GM23338 (cell line): ENCODE data around the gene RAC2. TPM values are rescaled to one million over a fixed set of nuclear protein-coding genes. Genes with fewer than 3 reads are reported as not detected.

Experiments
- ATAC-seq: fragments of 200-7000 bp; cut with Tn5 transposase; 3 replicates; pipeline ENCODE4 v1.9.1; 2020
- DNase-seq: peaks from one replicate; pipeline ENCODE4 v3.0.0-alpha.2; 2015; ENCODE audit warnings: low spot score
- H2AFZ ChIP-seq: fragments of 200-600 bp; sonication (generic); 2 replicates; pipeline ENCODE4 v1.8.0; 2016; ENCODE audit warnings: antibody characterized with exemption, mild to moderate bottlenecking, moderate library complexity
- H3F3A ChIP-seq: fragments of 200-600 bp; sonication (generic); replicated peaks from 2 replicates; pipeline ENCODE4 v1.8.0; 2017; ENCODE audit warnings: antibody characterized with exemption, mixed run types, low read depth
- H3K27ac ChIP-seq: fragments of 200-600 bp; sonication (generic); 2 replicates; pipeline ENCODE4 v1.6.1; 2016; ENCODE audit warnings: low read depth
- H3K27me3 ChIP-seq: fragments of 200-600 bp; sonication (generic); 2 replicates; pipeline ENCODE4 v1.8.0; 2016; ENCODE audit warnings: mild to moderate bottlenecking, mixed run types, moderate library complexity; ENCODE audit not compliant: insufficient read depth
- H3K36me3 ChIP-seq: fragments of 200-600 bp; sonication (generic); 2 replicates; pipeline ENCODE4 v1.8.0; 2016; ENCODE audit warnings: mild to moderate bottlenecking; ENCODE audit not compliant: insufficient read depth
- H3K4me1 ChIP-seq: fragments of 200-600 bp; sonication (generic); 2 replicates; pipeline ENCODE4 v1.8.0; 2016; ENCODE audit warnings: mild to moderate bottlenecking, moderate library complexity; ENCODE audit not compliant: insufficient read depth
- H3K4me2 ChIP-seq: fragments of 200-600 bp; sonication (generic); 2 replicates; pipeline ENCODE4 v1.7.1; 2017; ENCODE audit warnings: mixed run types
- H3K4me3 ChIP-seq: fragments of 200-600 bp; sonication (generic); 2 replicates; pipeline ENCODE4 v1.6.1; 2016; ENCODE audit warnings: mixed run types
- H3K79me2 ChIP-seq: fragments of 200-600 bp; sonication (generic); replicated peaks from 2 replicates; pipeline ENCODE4 v1.8.0; 2017; ENCODE audit warnings: mild to moderate bottlenecking; ENCODE audit not compliant: insufficient read depth
- H3K9me2 ChIP-seq: fragments of 200-600 bp; sonication (generic); 2 replicates; pipeline ENCODE4 v1.8.0; 2017; ENCODE audit not compliant: insufficient read depth
- H4K20me1 ChIP-seq: fragments of 200-600 bp; sonication (generic); replicated peaks from 2 replicates; pipeline ENCODE4 v1.8.0; 2017; ENCODE audit warnings: mild to moderate bottlenecking; ENCODE audit not compliant: insufficient read depth
- H3K27ac Mint-ChIP-seq: 2 replicates; pipeline ENCODE4 v1.8.0; 2020; ENCODE audit warnings: inconsistent platforms, mild to moderate bottlenecking, moderate library complexity, mixed read lengths
- H3K27me3 Mint-ChIP-seq: 3 replicates; pipeline ENCODE4 v1.8.0; 2022; ENCODE audit warnings: low read depth, mild to moderate bottlenecking, moderate library complexity, mixed read lengths, inconsistent platforms; ENCODE audit not compliant: insufficient read depth, poor library complexity
- H3K36me3 Mint-ChIP-seq: 3 replicates; pipeline ENCODE4 v1.8.0; 2021; ENCODE audit warnings: low read depth, mild to moderate bottlenecking, inconsistent platforms, moderate library complexity, mixed read lengths
- H3K4me1 Mint-ChIP-seq: 3 replicates; pipeline ENCODE4 v1.8.0; 2020; ENCODE audit warnings: mild to moderate bottlenecking, inconsistent platforms, mixed read lengths
- H3K4me3 Mint-ChIP-seq: 3 replicates; pipeline ENCODE4 v1.8.0; 2021; ENCODE audit warnings: moderate library complexity, mild to moderate bottlenecking, inconsistent platforms, mixed read lengths
- H3K9me3 Mint-ChIP-seq: 3 replicates; pipeline ENCODE4 v1.8.0; 2020; ENCODE audit warnings: moderate library complexity, mild to moderate bottlenecking, inconsistent platforms, mixed read lengths
- CREB1 ChIP-seq: fragments of 250-450 bp; sonication (Bioruptor Pico); IDR thresholded peaks from 2 replicates; pipeline ENCODE4 v1.5.0; 2020; ENCODE audit warnings: low read depth, mild to moderate bottlenecking, moderate library complexity
- EZH2phosphoT487 ChIP-seq: fragments of 200-600 bp; sonication (generic); IDR thresholded peaks from one replicate; pipeline ENCODE4 v1.8.1; 2018; ENCODE audit warnings: antibody characterized with exemption; ENCODE audit not compliant: unreplicated experiment
- JUNB ChIP-seq: IDR thresholded peaks from one replicate; pipeline ENCODE4 v1.6.1; 2016; ENCODE audit warnings: antibody characterized with exemption; ENCODE audit not compliant: unreplicated experiment
- POLR2AphosphoS5 ChIP-seq: IDR thresholded peaks from 2 replicates; pipeline ENCODE4 v1.6.1; 2016; ENCODE audit warnings: antibody characterized with exemption, low read depth
- REST ChIP-seq: IDR thresholded peaks from one replicate; pipeline ENCODE4 v1.6.1; 2018; ENCODE audit warnings: antibody characterized with exemption; ENCODE audit not compliant: unreplicated experiment
- STAT1 ChIP-seq: IDR thresholded peaks from one replicate; pipeline ENCODE4 v1.6.1; 2016; ENCODE audit warnings: antibody characterized with exemption; ENCODE audit not compliant: unreplicated experiment
- ZNF114 ChIP-seq: fragments of 250-450 bp; sonication (Bioruptor Pico); IDR thresholded peaks from 2 replicates; pipeline ENCODE4 v1.5.0; 2020; ENCODE audit warnings: mild to moderate bottlenecking, moderate library complexity
- ZNF462 ChIP-seq: fragments of 250-450 bp; sonication (Bioruptor Pico); IDR thresholded peaks from 2 replicates; pipeline ENCODE4 v1.5.0; 2020; ENCODE audit warnings: mild to moderate bottlenecking, moderate library complexity
- polyA plus RNA-seq: library from polyadenylated mRNA; unstranded; fragments of >200 nt; fragmentation: Nextera tagmentation; extraction: Ambion mirVana; gene quantifications from 2 replicates; pipeline ENCODE4 v1.2.1, GENCODE V29; 2016
- small RNA-seq: library from RNA; depleted of rRNA; stranded (forward); fragments of <200 nt; gene quantifications from one replicate; pipeline ENCODE3, GENCODE V24; 2014; ENCODE audit warnings: low replicate concordance
- total RNA-seq: library from RNA; depleted of rRNA; stranded (reverse); fragments of >200 nt; shearing (Covaris generic); gene quantifications from 2 replicates; pipeline ENCODE4 v1.2.3, GENCODE V29; 2014; rRNA removed

RAC2 gene
- total and polyA plus RNA-seq, 2 experiments from 2014 or later: 2.4 to 2.7 TPM

- H3K27ac ChIP-seq: no peak overlapping the region
These were observed 68.4 kb downstream of the RAC2 start for GRCh38 chr22:37175414-37176281.

More at GRCh38 chr22:37175414-37176281, 68.4 kb downstream of the RAC2 start:
- no peak for ATAC-seq
- H3K36me3 ChIP-seq: no peaks in the 10 kb centered on the region
- H3K4me3 ChIP-seq: no peak overlapping the region
- Mint-ChIP-seq H3K27ac (no peak overlapping the region), H3K27me3 (peaks cover 7% of the 10 kb centered on the region), H3K4me3 (no peak overlapping the region), H3K36me3 (no peaks in the 10 kb centered on the region), H3K9me3 (no peaks in the 10 kb centered on the region), H3K4me1 (peaks cover 28% of the 10 kb centered on the region)
- no peak for DNase-seq
- no peak for TF ChIP-seq JUNB
- TF ChIP-seq POLR2AphosphoS5: no peak
- no peak for TF ChIP-seq REST
- no peak for TF ChIP-seq CREB1 (CRISPR knock-in tag)
- TF ChIP-seq ZNF462 (CRISPR knock-in tag): no peak
- TF ChIP-seq STAT1: no peak
- TF ChIP-seq EZH2phosphoT487: no peak
- TF ChIP-seq ZNF114: no peak
- H3K9me2 ChIP-seq: no peaks in the 10 kb centered on the region
- peaks cover 15% of the 10 kb centered on the region for H3K4me1 ChIP-seq
- H4K20me1 ChIP-seq: no peaks in the 10 kb centered on the region
- H2AFZ ChIP-seq: no peak overlapping the region
- H3K27me3 ChIP-seq: no peaks in the 10 kb centered on the region
- H3F3A ChIP-seq: no peaks in the 10 kb centered on the region
- no peaks in the 10 kb centered on the region for H3K79me2 ChIP-seq
- H3K4me2 ChIP-seq: no peak overlapping the region

Small RNAs within 50 kb of the gene (small RNA-seq; reads per million reads assigned to genes)
- not detected for gene Z82188.1

Other genes starting within 250 kb of the RAC2 start
- gene TST, start 224.8 kb downstream of the RAC2 start, total RNA-seq: 32.4 and 32.7 TPM in 2 replicates
- 14.6 and 16.3 TPM in 2 replicates for gene TST, start 224.8 kb downstream of the RAC2 start, polyA plus RNA-seq
- 121 and 158 TPM in 2 replicates for gene MPST, start 224.5 kb downstream of the RAC2 start, total RNA-seq
- gene MPST, start 224.5 kb downstream of the RAC2 start, polyA plus RNA-seq: 85.5 and 86.2 TPM in 2 replicates
- 26.9 and 35.0 TPM in 2 replicates for gene KCTD17, start 192.5 kb downstream of the RAC2 start, total RNA-seq
- gene KCTD17, start 192.5 kb downstream of the RAC2 start, polyA plus RNA-seq: 21.2 and 25.1 TPM in 2 replicates
- not detected in 2 replicates for gene TMPRSS6, start 134.6 kb downstream of the RAC2 start, total RNA-seq
- 0.07 and 0.13 TPM in 2 replicates for gene TMPRSS6, start 134.6 kb downstream of the RAC2 start, polyA plus RNA-seq
- gene IL2RB, start 94.4 kb downstream of the RAC2 start, total RNA-seq: 1.0 and 4.8 TPM in 2 replicates
- 0.36 and 0.90 TPM in 2 replicates for gene IL2RB, start 94.4 kb downstream of the RAC2 start, polyA plus RNA-seq
- gene C1QTNF6, start 56.0 kb downstream of the RAC2 start, total RNA-seq: 2.3 and 2.6 TPM in 2 replicates
- gene C1QTNF6, start 56.0 kb downstream of the RAC2 start, polyA plus RNA-seq: 0.97 and 1.7 TPM in 2 replicates
- 0.04 and 0.66 TPM in 2 replicates for gene SSTR3, start 31.8 kb downstream of the RAC2 start, total RNA-seq
- 0.10 TPM in 1 of 2 replicates, not detected in the other for gene SSTR3, start 31.8 kb downstream of the RAC2 start, polyA plus RNA-seq
- gene CYTH4, start 38.2 kb upstream of the RAC2 start, total RNA-seq: not detected in 2 replicates
- gene CYTH4, start 38.2 kb upstream of the RAC2 start, polyA plus RNA-seq: not detected in 2 replicates
- gene ELFN2, start 183.2 kb upstream of the RAC2 start, total RNA-seq: 0.35 and 0.62 TPM in 2 replicates
- gene ELFN2, start 183.2 kb upstream of the RAC2 start, polyA plus RNA-seq: 0.18 and 0.23 TPM in 2 replicates
- gene MFNG, start 242.1 kb upstream of the RAC2 start, total RNA-seq: 1.9 and 3.8 TPM in 2 replicates
- gene MFNG, start 242.1 kb upstream of the RAC2 start, polyA plus RNA-seq: 1.1 and 1.4 TPM in 2 replicates